Activated CD4-positive, CD25-positive, alpha-beta regulatory T cell treated with anti-CD3 and anti-CD28 coated beads, Interleukin-2, amount 50 U/mL, for 72 hours (primary cell): ENCODE results near the gene ANO1.
"Not testable (repeated sequence)": the region's sequence is repeated elsewhere in the genome, so short reads cannot be mapped to it uniquely, and the experiment has no call there.

Experiments
- DNase-seq: peaks from one replicate; pipeline ENCODE4 v3.0.0; 2021

The ANO1 gene

DNA sequence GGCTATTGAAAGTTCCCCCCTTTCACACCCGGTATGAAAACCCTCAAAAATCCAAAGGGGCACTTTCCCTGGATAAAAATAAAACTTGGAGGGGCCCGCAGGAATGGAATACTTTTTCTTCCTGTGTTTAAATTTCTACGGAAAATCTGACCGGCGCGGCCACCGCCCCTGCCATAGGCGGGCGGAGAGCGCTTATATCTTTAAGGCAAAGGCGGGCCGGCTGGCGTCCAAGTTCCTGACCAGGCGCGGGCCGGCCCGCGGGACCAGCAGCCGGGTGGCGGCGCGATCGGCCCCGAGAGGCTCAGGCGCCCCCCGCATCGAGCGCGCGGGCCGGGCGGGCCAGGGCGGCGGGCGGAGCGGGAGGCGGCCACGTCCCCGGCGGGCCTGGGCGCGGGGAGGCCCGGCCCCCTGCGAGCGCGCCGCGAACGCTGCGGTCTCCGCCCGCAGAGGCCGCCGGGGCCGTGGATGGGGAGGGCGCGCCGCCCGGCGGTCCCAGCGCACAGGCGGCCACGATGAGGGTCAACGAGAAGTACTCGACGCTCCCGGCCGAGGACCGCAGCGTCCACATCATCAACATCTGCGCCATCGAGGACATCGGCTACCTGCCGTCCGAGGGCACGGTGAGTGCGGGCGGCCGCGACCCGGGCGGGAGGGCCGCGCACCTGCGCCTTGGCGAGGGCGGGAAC is at the start of gene ANO1:
Gene ANO1, plus strand, starts transcription at position 223 of the 686 bp plus-strand sequence. Its CDS starts 290 bp downstream, at position 513.
- DNase-seq: no peak

DNA sequence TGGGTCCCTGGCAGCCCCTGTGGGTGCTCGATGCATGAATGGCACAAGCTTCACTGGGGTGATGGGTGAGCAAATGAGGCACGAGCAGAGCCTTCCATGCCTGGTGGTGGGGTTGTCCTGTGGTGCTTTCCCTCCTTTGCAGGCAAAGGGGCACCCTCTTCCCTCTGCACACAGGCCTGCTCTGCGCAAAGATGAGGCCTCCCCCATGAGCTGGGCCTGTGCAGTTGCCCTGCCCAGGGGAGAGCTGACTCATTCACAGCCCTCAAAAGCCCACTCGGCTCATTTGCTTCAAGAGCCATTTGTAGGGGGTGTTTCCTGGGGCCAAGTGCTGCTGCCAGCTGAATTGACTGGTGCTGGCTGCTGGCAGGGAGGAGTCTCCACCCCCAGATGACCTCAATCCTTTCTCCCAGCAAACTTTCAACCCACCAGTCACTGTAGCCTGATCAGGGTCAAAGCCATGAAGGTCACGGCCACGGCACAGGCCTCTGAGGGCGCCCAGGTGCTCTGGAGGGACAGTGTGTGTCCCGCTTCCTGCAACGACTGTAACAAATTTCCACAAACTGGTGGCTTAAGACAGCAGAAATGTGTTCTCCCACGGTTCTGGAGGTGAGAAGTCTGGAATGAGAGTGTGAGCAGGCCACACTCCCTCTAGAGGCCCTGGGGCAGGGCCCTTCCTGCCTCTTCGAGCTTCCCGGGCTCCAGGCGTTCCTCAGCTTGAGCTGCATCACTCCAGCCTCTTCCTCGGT is 48.8 kb upstream of the ANO1 start:
- DNase-seq: no peak

- no peak for DNase-seq
These were observed 48.2 kb upstream of the ANO1 start for GRCh38 chr11:70029861-70030380.

- no peak for DNase-seq
These were observed 47.7 kb upstream of the ANO1 start for GRCh38 chr11:70030412-70030811.

- DNase-seq: no peak
These were observed 46.3 kb upstream of the ANO1 start for GRCh38 chr11:70031631-70032469.

DNA sequence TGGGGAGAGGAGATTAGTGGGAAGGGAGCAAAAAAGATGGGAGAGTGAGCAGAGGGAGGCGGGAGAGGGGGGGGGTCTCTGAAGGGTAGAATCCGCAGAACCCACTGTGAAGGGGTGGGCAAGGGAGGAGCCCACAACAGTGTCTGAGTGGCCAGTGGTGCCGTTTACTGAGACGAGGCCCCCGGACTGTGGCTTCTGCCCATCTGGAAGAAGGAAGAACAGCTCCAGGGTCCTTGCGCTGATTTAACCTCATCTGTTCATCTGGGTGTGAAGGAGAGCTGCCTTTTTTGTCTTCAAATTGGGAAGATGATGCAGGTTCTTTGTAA is 45.7 kb upstream of the ANO1 start:
- DNase-seq: no peak

DNA sequence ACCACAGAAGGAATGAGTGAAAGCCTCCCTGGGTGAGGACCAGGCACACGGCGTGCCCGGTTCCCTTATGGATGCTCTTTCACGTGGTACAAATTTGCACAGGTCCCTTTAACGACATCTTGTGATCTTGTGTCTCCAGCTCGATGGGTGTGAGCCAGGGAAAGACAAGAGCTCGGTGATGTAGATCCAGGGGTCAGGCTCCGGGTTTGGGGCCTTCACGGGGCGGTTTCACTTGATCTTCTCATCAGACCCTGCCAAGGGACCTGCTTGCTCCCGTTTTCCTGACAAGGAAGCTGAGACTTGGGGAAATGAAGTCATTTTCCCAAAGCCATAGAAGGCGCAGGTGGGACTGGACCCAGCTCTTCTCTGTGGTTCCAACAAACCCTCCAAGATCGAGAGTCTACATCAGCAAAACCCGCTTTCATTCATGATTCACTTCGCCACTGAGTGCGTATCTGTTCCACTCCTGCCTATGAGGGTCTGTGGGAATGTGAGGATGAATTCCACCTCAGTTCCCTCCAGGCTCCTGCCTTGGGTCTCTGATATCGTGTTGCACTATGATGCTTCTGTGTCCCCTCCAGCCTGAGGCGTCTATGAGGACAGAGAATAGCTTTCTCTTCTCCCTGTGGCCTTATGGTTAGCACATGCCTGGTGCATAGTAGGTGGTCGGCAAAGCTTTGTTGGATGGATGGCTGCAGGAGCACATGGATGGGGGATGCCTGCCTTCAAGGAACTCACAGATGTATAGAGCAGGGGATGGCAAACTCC is 45.0 kb upstream of the ANO1 start:
- no peak for DNase-seq

DNA sequence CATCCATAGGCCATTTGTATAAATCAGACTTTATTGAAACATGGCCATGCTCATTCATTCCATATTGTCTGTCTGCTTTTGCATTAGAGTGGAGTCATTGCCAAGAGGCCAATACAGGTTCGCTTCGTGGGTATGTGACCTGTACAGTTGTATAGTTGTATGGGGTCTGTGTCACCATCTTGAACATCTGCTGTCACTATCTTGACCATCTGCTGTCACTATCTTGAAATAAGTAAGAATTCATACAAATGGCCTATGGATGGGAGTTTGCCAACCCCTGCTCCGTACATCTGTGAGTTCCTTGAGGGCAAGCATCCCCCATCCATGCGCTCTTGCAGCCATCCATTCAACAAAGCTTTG is 44.4 kb upstream of the ANO1 start:
- no peak for DNase-seq

- DNase-seq: no peak
These were observed 43.3 kb upstream of the ANO1 start for GRCh38 chr11:70034740-70035365.

- DNase-seq: not testable (repeated sequence)
These were observed 42.5 kb upstream of the ANO1 start for GRCh38 chr11:70035665-70036064.

DNA sequence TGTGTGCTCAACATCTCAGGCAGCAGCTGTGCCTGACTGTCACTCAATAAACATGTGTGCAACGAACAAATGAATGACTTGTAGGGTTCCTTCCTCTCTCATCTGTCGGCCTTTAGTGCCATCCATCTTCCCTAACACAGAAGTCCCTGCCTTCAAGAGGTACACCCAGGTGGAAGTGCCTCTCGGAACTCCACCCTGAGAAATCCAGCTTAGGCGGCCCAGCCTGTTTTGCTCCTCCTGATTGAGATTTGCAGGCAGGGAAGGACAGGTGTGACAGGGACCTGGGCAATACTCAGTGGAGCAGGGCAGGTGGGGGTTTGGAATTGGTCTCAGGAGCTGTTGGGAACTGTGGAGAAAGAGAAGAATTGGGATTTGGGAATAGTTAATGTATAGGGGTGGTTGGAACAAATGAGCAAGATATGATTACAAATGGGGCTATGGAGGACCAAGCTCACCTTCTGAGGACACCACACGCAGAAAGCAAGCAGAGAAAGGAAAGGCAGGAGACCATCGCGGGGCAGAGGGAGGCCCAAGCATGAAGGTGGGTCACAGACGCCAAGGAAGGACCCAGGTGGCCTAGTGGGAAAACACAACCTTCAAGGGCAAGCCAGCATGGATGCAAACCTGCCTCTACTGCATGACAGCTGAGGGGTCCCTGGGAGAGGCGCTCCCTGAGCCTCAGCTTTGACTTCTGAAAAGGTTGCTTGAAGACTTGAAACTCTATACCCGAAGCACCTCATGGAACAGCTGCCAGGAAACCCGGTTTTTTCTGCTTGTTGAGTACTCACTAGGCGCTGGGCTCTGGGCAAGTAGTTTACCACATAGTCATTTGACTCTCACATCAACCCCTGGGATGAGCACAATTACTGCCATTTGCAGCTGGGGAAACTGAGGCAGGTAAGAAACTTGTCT is 40.9 kb upstream of the ANO1 start:
- DNase-seq: no peak

DNA sequence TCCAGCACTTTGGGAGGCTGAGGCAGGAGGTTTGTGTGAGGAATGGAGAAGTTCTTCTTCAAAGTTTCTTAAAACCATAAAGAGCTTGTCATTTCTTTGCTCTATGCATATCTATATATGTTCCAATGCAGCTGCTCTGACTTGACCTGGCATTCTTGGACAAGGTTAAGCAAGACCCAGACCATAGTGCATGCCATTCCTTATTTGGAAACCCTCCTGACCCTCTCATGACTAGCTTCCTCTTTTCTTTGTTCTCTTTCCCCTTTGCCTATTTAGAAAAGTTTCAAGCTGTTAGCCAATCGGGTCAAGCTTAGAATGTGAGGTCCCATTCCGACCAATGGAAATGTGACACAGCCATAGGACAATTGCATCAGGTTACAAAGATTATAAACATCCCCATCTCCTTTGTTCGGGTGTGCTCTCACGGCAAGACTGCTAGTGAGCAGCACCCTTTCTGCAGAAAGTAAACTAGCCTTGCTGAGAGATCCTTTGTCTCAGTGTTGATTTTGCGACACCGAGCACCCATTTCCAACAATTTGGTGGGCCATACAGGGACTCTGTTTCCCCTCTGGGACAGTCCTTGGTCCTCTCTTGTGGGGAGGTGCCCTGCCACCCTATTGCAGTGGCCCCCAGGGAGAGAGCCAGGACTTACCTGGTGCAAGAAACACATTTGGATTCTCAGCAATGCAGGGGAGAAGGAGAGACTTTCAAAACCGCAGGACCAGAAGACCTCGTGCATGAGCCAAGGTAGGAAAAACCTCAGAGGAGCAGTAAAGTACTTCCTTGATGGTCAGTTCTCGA is 39.9 kb upstream of the ANO1 start:
- no peak for DNase-seq

DNA sequence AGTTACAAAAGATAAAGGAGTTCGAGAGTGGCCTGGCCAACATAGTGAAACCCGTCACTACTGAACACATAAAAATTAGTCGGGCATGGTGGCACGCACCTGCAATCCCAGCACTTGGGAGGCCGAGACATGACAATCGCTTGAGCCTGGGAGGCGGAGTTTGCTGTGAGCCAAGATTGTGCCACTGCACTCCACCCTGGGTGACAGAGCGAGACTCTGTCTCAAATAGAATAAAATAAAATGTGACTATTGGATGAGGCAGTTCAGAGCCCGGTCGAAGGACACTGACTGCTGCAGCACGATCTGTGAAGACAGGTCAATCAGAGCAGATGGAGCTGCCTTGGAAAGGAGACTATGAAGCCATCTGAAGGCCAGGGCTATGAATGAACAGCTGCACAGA is 37.7 kb upstream of the ANO1 start:
- DNase-seq: no peak

DNA sequence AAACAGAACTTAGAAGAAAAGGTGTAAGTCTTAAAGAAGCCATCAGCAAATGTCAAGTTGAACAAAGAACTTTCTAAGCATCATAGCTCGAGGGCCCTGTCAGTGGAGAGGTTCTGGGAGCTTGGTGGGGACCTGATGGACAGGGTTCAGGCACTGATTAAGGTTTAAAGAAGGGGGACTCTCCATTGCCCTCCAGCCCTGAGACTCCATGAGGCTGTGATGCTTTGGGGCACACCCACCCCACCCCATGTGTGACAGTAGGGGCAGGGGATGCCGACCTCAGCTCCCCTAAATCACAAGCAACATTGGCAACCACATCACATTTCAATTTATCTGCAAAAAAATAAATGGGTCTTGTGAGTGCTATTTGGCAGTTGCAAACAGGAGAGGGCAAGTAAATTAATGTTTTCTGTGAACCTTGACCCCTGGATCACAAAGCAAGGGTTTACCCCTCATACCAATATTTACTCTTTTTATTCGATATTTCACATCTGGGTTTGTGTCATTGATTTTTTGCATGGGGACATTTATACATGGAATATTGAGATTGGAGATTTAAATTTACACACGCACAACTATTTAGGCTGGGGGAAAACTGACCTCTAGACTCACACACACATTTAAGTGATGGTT is 37.1 kb upstream of the ANO1 start:
- no peak for DNase-seq

- no peak for DNase-seq
These were observed 34.6 kb upstream of the ANO1 start for GRCh38 chr11:70043482-70043881.

DNA sequence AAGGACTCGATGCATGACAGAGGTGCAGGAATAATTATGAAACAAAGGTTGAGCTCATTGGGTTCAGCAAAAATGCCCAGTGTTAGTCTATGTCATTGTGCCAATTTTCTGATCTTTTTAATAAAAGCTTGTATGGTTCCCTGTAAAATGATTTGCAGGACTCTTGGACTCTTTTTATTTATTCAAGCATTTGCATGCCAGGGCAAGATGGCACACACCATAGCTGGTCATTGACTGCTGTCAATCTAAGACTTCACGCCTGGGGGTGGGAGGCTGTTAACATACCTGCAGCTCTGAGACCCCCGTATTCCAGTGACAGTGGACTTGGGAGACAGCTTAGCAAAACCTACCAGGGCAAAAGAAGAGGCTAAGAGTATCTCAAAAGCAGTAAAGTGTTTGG is 32.0 kb upstream of the ANO1 start:
- no peak for DNase-seq

DNA sequence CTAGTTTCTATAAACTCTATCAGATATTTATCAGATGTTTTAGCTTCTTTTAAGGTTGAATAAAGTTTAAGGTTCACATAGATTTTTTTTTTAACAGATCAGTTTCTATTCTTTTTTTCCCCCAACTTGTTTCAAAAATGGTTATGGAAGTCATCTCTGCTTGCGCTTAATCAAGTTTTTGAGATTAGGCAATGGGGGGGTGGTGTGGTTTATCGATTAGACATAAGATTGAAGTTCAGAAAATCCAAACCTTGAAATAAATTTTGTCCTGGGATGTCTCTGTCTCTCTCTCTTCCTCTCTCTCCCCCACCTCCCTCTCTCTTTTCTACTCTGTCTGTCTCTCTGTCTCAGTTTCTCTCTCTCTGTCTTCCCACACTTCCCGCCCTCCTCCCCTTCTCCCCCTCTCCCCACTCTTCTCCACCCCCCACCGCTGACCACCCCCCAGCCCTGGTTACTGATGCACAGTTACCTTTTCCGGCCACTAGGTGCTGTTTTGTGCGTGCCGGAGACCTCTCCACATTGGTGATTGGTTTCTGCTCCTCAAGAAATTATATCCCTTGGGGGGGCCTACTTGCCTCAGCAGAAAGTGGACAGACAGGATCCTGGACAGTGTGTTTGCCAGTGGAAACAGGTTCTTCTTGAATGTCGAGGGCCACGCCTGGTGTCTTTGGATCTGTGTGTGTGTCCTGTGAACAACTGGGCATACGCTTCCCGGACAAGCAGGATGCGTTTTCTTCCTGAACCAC is 29.7 kb upstream of the ANO1 start:
- DNase-seq: no peak

GRCh38 chr11:70049045-70049444 is 29.1 kb upstream of the ANO1 start:
- no peak for DNase-seq

DNA sequence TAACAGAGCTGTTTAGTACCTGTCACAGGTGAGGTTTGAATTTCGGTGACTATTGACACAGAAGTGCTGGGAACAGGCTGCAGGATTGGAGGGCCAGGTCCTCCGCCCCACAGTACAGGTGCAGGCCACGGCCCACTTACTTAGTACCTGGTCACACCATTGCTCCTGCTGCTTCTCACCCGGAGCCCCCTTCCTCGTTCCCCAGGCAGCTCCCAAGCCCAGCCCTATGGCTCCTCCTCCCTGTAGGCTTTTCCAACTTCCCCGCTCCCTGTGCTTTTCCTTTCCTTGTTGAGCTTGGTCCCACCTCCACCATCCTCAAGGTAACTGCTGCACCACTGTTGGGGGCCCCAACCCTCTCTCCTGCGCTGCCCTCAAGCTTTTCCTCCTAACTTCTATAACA is 27.9 kb upstream of the ANO1 start:
- DNase-seq: no peak
